ENCODE results near the gene KCNJ5.

- TF ChIP-seq, protein P1, sequence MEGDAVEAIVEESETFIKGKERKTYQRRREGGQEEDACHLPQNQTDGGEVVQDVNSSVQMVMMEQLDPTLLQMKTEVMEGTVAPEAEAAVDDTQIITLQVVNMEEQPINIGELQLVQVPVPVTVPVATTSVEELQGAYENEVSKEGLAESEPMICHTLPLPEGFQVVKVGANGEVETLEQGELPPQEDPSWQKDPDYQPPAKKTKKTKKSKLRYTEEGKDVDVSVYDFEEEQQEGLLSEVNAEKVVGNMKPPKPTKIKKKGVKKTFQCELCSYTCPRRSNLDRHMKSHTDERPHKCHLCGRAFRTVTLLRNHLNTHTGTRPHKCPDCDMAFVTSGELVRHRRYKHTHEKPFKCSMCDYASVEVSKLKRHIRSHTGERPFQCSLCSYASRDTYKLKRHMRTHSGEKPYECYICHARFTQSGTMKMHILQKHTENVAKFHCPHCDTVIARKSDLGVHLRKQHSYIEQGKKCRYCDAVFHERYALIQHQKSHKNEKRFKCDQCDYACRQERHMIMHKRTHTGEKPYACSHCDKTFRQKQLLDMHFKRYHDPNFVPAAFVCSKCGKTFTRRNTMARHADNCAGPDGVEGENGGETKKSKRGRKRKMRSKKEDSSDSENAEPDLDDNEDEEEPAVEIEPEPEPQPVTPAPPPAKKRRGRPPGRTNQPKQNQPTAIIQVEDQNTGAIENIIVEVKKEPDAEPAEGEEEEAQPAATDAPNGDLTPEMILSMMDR (IDR thresholded peaks at IDR 0.05; ENCODE audit: low read depth, low read length): no peak
- no peak for TF ChIP-seq EZH2phosphoT487 (IDR thresholded peaks at IDR 0.05; ENCODE audit: low read depth)
Measured at GRCh38 chr11:128927108-128927461, 35.9 kb downstream of the KCNJ5 start.
